Measurements from ENCODE around the gene PSMD13.
"Not testable (repeated sequence)": the region's sequence is repeated elsewhere in the genome, so short reads cannot be mapped to it uniquely, and the experiment has no call there.

The PSMD13 gene

DNA sequence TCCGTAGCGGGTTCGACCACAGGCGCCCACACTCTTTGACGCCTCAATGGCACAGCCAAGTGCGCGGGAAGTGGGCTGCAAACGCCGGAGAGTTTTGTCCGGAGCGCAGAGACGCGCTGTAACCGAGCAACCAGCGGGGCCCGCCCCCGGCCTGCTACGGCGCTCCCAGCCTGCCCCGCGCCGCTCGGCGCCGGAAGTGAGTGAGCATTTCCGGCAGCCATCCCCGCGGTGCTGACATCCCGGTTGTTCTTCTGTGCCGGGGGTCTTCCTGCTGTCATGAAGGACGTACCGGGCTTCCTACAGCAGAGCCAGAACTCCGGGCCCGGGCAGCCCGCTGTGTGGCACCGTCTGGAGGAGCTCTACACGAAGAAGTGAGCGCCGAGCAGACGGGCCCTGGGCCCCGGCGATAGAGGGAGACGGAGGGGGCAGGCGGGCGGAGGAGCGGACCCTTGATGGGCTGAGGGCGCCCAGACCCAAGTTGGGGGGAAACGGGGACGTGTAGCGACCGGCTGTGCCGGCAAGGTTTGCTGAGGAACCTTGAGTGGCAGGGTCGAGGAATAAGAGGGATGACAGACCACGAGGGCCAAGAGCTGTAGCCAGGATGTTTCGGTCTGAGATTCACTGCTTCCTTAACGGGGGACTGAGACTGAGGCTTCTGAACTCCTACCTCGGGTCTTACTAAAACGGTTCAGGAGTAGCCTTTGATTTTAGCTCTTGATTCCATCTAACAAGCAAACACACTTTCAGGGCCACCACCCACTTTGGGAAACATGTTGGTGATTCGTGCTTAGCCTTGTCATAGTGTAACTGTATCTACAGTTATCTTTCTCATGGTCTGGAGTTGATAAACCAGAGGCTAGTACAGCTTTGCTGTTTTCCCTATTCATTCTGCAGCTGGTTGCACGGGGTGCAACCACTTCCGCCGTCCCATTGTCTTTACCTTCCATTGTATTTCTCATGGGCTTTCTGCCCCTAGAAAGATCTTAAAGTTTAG is at the start of gene PSMD13:
PSMD13 (plus strand) TSS at position 203 of the 994 bp plus-strand sequence; CDS start at position 277, 74 bp downstream.
- intact Hi-C loops (cut with DNase I) = loop anchor here (2.0 kb wide), 1 partner anchor 30 kb away; the partner anchor contains the start of genes BET1L and RIC8A
- DNase-seq = peak; percentile 79 to 98 (median 86)

- intact Hi-C loops (cut with DNase I) = not testable (repeated sequence)
Observed at GRCh38 chr11:189200-189783, 47.5 kb upstream of the PSMD13 start.

DNA sequence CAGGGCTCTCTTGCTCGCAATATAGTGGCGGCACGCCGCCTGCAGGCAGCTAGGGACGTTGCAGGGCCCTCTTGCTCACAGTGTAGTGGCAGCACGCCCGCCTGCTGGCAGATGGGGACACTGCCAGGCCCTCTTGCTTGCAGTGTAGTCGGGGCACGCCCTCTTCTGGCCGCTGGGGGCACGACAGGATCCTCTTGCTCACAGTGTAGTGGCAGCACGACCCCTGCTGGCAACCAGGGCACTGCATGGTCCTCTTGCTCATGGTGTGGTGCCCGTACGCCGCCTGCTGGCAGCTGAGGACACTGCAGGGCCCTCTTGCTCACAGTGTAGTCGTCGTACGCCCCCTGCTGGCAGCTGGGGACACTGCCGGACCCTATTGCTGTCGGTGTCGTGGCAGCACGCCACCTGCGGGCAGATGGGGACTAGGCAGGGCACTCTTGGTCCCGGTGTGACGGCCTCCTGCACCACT is 46.9 kb upstream of the PSMD13 start:
- intact Hi-C loops (cut with DNase I) = not testable (repeated sequence)
- DNase-seq = peak in 7 of 10 donors; percentile 10 to 87 (median 39)

More at GRCh38 chr11:189200-189783, 47.5 kb upstream of the PSMD13 start:
- DNase-seq = peak in 9 of 10 donors; percentile 8 to 94 (median 49)

DNA sequence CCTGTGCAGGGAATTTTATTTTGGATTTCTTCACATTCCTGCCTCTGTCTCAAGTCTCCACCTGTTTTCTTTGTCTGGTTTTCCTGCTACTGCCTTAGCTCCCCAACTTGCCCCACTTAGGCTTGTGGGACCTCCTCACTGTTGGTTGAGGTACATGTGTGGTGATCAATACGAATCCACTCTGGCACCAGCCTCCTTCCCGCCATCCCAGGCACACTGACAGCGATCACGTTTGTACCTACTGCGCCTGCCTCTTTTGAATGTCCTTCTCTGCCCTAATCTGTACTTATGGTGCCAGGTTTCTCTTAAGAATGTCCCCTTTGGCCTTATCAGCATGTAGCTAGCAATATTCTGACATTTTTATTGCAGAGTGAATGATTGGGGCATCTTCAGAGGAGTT is 46.2 kb upstream of the PSMD13 start:
- peak in 2 of 10 donors; percentile 21 to 79 for DNase-seq
- intact Hi-C loops (cut with DNase I) = not testable (repeated sequence)

DNA sequence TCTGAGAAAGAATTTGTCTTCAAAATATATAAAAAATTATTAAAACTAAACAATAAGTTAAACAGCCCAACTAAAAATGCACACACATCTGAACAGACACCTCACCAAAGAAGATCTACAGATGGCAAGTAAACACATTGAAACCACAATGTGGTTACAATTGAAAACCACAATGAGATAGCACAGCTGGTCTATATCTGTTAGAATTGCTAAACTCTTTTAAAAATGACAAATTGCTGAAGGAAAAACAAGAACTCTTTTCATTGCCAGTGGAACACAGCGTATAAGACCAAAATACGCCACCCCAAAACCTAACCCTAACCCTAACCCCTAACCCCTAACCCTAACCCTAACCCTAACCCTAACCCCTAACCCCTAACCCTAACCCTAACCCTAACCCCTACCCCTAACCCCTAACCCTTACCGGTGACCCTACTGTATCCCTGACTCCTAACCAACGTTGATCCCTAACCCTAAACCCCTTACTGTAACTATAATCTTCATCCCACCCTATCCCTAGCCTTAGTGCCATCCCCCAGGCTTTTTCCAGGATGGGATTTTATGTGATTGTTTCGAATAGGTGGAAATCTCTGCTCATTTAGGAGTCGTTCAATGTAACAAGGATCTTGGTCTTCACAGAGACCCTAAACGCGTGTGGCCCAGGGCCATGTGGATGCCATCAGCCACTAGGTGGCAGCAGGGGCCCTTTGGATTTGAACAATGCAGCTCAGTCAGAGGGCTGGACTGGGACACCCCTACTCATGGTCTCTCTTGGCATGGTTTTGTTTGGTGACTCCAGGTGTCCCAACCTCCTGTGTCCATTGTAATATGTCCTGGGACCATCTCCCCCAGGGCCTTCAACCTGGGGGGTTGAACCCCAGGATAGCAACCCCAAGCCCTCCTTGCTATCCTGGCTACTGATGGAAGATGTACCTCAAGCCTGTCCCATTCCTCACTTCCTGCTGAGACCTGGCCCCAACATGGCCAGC is 45.0 kb upstream of the PSMD13 start:
- peak in 7 of 10 donors; percentile 9 to 79 (median 39) for DNase-seq
- intact Hi-C loops (cut with DNase I) = not testable (repeated sequence)

GRCh38 chr11:192674-193128 is 44.1 kb upstream of the PSMD13 start, which contains the start of gene SCGB1C1:
Gene SCGB1C1 (plus strand): TSS chr11:193078. CDS start chr11:193100, 22 bp downstream.
- intact Hi-C loops (cut with DNase I); DNase-seq: not testable (repeated sequence)

- intact Hi-C loops (cut with DNase I) = not testable (repeated sequence)
- DNase-seq = peak in 5 of 10 donors; percentile 2 to 75 (median 12)
Observed at GRCh38 chr11:193481-193880, 43.3 kb upstream of the PSMD13 start.

- intact Hi-C loops (cut with DNase I) = no loop called here
- DNase-seq = peak in 3 of 10 donors; percentile 63 to 66 (median 64)
Observed at GRCh38 chr11:196786-197731, 39.7 kb upstream of the PSMD13 start.

DNA sequence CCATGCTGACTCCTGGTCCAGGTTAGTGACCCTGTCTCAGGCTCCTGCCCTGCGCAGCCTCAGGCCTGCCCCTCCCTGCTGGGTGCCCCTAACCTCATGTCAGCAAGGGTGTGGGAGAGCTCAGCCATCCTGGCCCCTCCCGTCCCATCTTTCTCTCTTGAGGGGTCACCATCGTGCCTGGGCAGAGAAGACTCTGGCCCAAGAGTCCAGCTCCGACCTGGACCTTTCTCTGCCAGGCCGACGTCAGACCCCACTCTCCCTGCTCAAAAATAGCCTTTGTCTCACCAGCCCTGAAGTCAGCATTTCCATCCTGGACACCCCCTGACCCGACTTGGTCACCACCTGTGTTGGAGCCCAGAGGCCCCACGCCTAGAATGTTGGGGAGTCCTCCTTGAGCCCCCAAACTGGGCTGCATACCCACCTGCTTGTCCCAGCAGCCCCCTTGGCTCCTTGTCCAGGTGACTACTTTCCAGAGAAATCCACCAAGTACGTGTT is 39.0 kb upstream of the PSMD13 start:
- intact Hi-C loops (cut with DNase I) = no loop called here
- peak in 4 of 10 donors; percentile 5 to 72 (median 60) for DNase-seq

GRCh38 chr11:198236-198806 is 38.5 kb upstream of the PSMD13 start:
- intact Hi-C loops (cut with DNase I) = no loop called here

DNA sequence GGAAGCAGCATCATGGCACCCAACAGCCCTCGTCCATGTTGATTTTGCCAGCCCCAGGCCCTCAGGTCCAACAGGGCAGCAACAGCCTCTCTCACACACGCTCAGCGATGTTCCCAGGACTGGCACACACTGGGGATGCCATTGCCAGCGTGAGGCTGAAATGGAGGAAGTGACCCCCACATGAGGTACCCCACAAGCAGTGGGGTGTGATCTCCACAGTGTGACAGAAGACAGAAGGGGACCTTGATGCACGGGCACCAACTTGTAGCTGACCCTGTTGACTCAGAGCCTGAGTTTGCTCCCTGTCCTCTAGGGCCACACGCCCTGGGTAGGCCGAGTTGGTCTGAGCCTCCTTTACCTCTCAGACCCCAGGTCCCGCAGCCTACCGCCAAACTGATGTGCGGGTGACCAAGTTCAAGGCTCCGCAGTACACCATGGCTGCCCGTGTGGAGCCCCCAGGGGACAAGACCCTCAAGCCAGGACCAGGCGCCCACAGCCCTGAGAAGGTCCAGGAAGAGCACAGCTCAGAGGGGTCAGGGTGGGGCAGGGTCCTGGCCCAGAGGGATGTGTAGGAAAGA is 37.7 kb upstream of the PSMD13 start:
- peak in 3 of 10 donors; percentile 2 to 80 (median 52) for DNase-seq
- intact Hi-C loops (cut with DNase I) = no loop called here

More at GRCh38 chr11:198236-198806, 38.5 kb upstream of the PSMD13 start:
- peak in 5 of 10 donors; percentile 8 to 61 (median 34) for DNase-seq

DNA sequence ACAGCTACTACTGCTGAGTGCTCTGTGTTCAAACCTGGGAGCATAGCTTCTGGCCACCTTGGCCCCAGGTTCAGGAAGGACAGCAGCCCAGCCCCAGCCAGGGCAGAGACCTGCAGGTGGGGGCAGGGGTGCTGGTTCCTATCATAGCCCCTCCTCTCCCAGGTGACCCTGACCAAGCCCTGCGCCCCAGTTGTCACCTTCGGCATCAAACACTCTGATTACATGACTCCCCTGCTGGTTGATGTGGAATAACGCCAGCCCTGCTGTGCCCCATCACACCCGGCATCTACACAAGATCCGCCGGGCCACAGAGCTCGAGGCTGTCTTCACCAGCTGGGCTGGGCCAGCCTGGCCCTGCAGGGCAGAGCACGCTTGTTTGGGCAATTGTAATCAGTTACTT is 37.0 kb upstream of the PSMD13 start:
- intact Hi-C loops (cut with DNase I) = no loop called here
- peak in 3 of 10 donors; percentile 7 to 71 (median 27) for DNase-seq

DNA sequence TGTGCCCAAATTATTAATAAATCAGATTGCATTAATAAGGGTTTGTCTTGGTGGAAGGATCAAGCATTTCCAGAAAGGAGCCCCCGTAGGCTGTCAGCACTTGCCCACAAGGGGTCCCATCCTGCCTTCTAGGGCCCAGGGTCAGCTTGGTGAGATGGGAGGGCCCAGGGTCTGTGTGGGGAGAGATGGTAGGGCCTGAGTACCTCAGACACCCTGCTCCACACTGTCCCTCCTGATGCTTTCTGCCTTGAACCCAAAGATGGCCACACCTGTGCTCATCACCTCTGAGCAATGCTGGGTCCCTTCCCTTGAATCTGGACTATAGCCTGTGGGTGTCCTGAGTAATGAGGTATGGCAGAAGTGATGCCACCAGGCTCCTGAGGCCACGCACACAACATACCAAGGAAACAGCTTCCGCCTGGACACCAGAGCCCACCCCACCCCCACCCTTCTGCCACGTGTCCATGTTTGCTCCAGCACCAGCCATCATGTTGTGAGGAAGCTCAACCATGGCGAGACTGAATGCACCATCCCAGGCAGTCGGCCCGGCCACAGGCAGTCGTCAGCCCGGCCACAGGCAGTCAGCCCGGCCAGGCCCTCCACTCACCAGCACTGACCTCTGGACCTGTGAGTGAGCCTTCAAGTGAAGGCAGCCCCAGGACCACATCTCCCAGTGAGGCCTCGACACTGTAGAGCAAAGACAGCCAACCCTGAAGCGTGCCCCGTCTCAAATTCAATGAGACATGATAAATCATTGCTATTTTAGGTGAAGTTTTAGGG is 36.4 kb upstream of the PSMD13 start:
- intact Hi-C loops (cut with DNase I) = no loop called here
- peak in 3 of 10 donors; percentile 4 to 68 (median 67) for DNase-seq

GRCh38 chr11:201966-202365 is 34.8 kb upstream of the PSMD13 start:
- intact Hi-C loops (cut with DNase I) = no loop called here
- DNase-seq = peak in 2 of 10 donors; percentile 17 to 38

DNA sequence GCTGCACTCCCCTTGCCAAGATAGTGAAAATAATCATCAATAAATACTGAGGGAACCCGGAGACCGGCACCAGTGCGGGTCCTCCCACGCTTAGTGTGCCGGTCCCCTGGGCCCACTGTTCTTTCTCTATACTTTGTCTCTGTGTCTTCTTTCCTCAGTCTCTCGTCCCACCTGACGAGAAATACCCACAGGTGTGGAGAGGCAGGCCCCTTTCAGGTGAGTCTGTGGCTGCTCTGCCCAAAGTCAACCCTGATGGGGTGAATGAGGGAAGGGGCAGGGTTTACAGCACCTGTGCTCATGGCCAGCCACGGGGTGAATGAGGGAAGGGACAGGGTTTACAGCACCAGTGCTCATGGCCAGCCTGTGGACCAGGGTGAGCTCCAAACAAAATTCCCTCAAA is 34.3 kb upstream of the PSMD13 start:
- intact Hi-C loops (cut with DNase I) = no loop called here
- peak in 3 of 10 donors; percentile 3 to 62 (median 29) for DNase-seq
